ENCODE measurements around the gene SEMA4B. TPM values are rescaled to one million over a fixed set of nuclear protein-coding genes. Genes with fewer than 3 reads are reported as not detected.

SEMA4B gene
- polyA plus RNA-seq, 3 donors = 13.2 to 65.0 (median 22.0) TPM

DNA sequence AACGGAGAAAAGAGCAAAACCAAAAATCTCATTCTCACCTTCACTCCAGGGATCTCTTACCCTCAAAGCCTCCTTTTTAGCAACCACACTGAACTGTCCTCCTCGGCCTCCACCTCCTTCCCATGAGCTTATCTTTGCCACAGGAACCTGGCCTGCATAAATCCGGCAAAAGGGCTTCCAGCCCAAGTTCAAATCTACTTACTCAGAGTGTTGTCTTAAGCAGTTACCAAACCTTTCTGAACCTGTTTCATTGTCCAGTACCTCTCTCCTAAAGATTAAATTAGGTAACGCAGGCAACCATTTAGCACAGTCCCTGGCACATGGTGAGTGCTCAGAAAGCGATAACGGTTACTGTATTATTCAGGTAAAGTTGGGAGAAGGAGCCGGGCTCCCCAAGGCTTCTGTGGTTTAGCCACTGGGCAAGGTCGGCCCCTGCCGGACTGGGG, 31.8 kb downstream of the SEMA4B start:
- peak overlapping the region; percentile 70 for H2AFZ ChIP-seq (ENCODE audit: insufficient read depth, low read depth, low read length, poor library complexity, severe bottlenecking)

GRCh38 chr15:90233387-90234095, 32.4 kb downstream of the SEMA4B start, which contains the start of gene CIB1:
Gene CIB1, minus strand, starts transcription at chr15:90233941. Its CDS starts 56 bp downstream, at chr15:90233885.
- Histone ChIP-seq H2AFZ (ENCODE audit: insufficient read depth, low read depth, low read length, poor library complexity, severe bottlenecking) (peak within 1 kb of the TSS; percentile 70), H3K9me3 (replicated peaks in 1 of 2; ENCODE audit: control insufficient read depth in 1 of 2, insufficient read depth in 1 of 2, low read length in 2 of 2) (no peaks in the 10 kb centered on the region), H3K27ac (ENCODE audit: low read depth in 1 of 2, low read length in 2 of 2) (peak within 1 kb of the TSS; percentile 78 to 95), H3K4me1 (ENCODE audit: control insufficient read depth in 1 of 2, insufficient read depth in 2 of 2, low read length in 2 of 2) (peaks cover 41 to 47% of the 10 kb centered on the region in 2 donors), H3K27me3 (ENCODE audit: control insufficient read depth in 2 of 2, insufficient read depth in 2 of 2, low read length in 2 of 2) (no peaks in the 10 kb centered on the region), H3K9ac (ENCODE audit: insufficient read depth, low read length, poor library complexity, severe bottlenecking) (peak within 1 kb of the TSS; percentile 95), H3K4me3 (replicated peaks in 1 of 3; ENCODE audit: low read depth in 2 of 3, low read length in 3 of 3) (peak within 1 kb of the TSS; percentile 73 to 96 (median 91)), H3K36me3 (replicated peaks in 1 of 2; ENCODE audit: control insufficient read depth in 1 of 2, insufficient read depth in 2 of 2, low read length in 2 of 2) (peaks cover 28 to 43% of the 10 kb centered on the region in 2 donors), H3K79me2 (ENCODE audit: insufficient read depth, low read length) (peaks cover 32% of the 10 kb centered on the region), H3K4me2 (replicated peaks; ENCODE audit: extremely low read depth, low read length, poor library complexity, severe bottlenecking) (peak within 1 kb of the TSS; percentile 94), H4K20me1 (ENCODE audit: insufficient read depth, low read length) (peaks cover 29% of the 10 kb centered on the region)
- under 1% methylated on average over 63 of the region's 63 CpGs for WGBS (ENCODE audit: insufficient coverage)
- intact Hi-C loops (cut with micrococcal nuclease) = loop anchor here (2.0 to 10.0 kb wide), 4 partner anchors 31 to 659 kb away; partner anchors contain the start of genes NGRN (in 2 of the 2), IQGAP1 (in 1 of the 2) and TICRR (in 1 of the 2)
- peaks cover 0 to 1% (median 0%) of the 10 kb centered on the region in 3 donors for H3K27me3 Mint-ChIP-seq (ENCODE audit: low read depth in 3 of 3)
- H3K4me1 Mint-ChIP-seq = peaks cover 40% of the 10 kb centered on the region
- H3K9me3 Mint-ChIP-seq = peaks cover 0 to 1% (median 0%) of the 10 kb centered on the region in 7 donors
- TF ChIP-seq, protein P1, sequence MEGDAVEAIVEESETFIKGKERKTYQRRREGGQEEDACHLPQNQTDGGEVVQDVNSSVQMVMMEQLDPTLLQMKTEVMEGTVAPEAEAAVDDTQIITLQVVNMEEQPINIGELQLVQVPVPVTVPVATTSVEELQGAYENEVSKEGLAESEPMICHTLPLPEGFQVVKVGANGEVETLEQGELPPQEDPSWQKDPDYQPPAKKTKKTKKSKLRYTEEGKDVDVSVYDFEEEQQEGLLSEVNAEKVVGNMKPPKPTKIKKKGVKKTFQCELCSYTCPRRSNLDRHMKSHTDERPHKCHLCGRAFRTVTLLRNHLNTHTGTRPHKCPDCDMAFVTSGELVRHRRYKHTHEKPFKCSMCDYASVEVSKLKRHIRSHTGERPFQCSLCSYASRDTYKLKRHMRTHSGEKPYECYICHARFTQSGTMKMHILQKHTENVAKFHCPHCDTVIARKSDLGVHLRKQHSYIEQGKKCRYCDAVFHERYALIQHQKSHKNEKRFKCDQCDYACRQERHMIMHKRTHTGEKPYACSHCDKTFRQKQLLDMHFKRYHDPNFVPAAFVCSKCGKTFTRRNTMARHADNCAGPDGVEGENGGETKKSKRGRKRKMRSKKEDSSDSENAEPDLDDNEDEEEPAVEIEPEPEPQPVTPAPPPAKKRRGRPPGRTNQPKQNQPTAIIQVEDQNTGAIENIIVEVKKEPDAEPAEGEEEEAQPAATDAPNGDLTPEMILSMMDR (IDR thresholded peaks at IDR 0.05) = peak; percentile 66
- H3K27ac Mint-ChIP-seq = peak within 1 kb of the TSS; percentile 88 to 96 (median 93)
- peaks cover 46 to 59% of the 10 kb centered on the region in 2 donors for H3K36me3 Mint-ChIP-seq
- peak; percentile 97 to 98 (median 98) for DNase-seq
- H3K4me3 Mint-ChIP-seq = peak within 1 kb of the TSS; percentile 80 to 90

More for the DNA sequence above, 31.8 kb downstream of the SEMA4B start:
- TF ChIP-seq, protein P1 (IDR thresholded peaks at IDR 0.05) = no peak
- no peaks in the 10 kb centered on the region for H3K27me3 ChIP-seq (ENCODE audit: control insufficient read depth in 2 of 2, insufficient read depth in 2 of 2, low read length in 2 of 2)
- H3K27ac ChIP-seq (ENCODE audit: low read depth in 1 of 2, low read length in 2 of 2) = peak overlapping the region; percentile 78 to 95
- Mint-ChIP-seq H3K27me3 (ENCODE audit: low read depth in 3 of 3) (peaks cover 0 to 1% (median 0%) of the 10 kb centered on the region in 3 donors), H3K27ac (peak overlapping the region; percentile 86 to 96 (median 89)), H3K4me1 (peaks cover 40% of the 10 kb centered on the region), H3K4me3 (peak overlapping the region; percentile 77 to 87), H3K9me3 (peaks cover 0 to 1% (median 0%) of the 10 kb centered on the region in 7 donors), H3K36me3 (peaks cover 46 to 59% of the 10 kb centered on the region in 2 donors)
- peaks cover 32% of the 10 kb centered on the region for H3K79me2 ChIP-seq (ENCODE audit: insufficient read depth, low read length)
- peak overlapping the region; percentile 94 for H3K4me2 ChIP-seq (replicated peaks; ENCODE audit: extremely low read depth, low read length, poor library complexity, severe bottlenecking)
- peak overlapping the region; percentile 95 for H3K9ac ChIP-seq (ENCODE audit: insufficient read depth, low read length, poor library complexity, severe bottlenecking)
- H4K20me1 ChIP-seq (ENCODE audit: insufficient read depth, low read length) = peaks cover 35% of the 10 kb centered on the region
- no peaks in the 10 kb centered on the region for H3K9me3 ChIP-seq (replicated peaks in 1 of 2; ENCODE audit: control insufficient read depth in 1 of 2, insufficient read depth in 1 of 2, low read length in 2 of 2)
- intact Hi-C loops (cut with micrococcal nuclease) = loop anchor here (5.0 to 10.0 kb wide), 3 partner anchors 34 to 658 kb away; partner anchors contain the start of genes IQGAP1 (in 1 of the 2), NGRN (in 1 of the 2) and TICRR (in 1 of the 2)
- peaks cover 41 to 47% of the 10 kb centered on the region in 2 donors for H3K4me1 ChIP-seq (ENCODE audit: control insufficient read depth in 1 of 2, insufficient read depth in 2 of 2, low read length in 2 of 2)
- 17% methylated on average over 8 of the region's 9 CpGs for WGBS (ENCODE audit: insufficient coverage)
- DNase-seq = peak in 1 of 3 donors; percentile 56
- H3K4me3 ChIP-seq (replicated peaks in 1 of 3; ENCODE audit: low read depth in 2 of 3, low read length in 3 of 3) = peak overlapping the region; percentile 73 to 96 (median 82)
- peaks cover 28 to 43% of the 10 kb centered on the region in 2 donors for H3K36me3 ChIP-seq (replicated peaks in 1 of 2; ENCODE audit: control insufficient read depth in 1 of 2, insufficient read depth in 2 of 2, low read length in 2 of 2)
